ENCODE data around the gene NELFB. TPM values are rescaled to one million over a fixed set of nuclear protein-coding genes. Genes with fewer than 3 reads are reported as not detected.

The NELFB gene
- total RNA-seq, 4 donors from 2014 or later, result 45.0 to 54.2 (median 50.9) TPM

DNA sequence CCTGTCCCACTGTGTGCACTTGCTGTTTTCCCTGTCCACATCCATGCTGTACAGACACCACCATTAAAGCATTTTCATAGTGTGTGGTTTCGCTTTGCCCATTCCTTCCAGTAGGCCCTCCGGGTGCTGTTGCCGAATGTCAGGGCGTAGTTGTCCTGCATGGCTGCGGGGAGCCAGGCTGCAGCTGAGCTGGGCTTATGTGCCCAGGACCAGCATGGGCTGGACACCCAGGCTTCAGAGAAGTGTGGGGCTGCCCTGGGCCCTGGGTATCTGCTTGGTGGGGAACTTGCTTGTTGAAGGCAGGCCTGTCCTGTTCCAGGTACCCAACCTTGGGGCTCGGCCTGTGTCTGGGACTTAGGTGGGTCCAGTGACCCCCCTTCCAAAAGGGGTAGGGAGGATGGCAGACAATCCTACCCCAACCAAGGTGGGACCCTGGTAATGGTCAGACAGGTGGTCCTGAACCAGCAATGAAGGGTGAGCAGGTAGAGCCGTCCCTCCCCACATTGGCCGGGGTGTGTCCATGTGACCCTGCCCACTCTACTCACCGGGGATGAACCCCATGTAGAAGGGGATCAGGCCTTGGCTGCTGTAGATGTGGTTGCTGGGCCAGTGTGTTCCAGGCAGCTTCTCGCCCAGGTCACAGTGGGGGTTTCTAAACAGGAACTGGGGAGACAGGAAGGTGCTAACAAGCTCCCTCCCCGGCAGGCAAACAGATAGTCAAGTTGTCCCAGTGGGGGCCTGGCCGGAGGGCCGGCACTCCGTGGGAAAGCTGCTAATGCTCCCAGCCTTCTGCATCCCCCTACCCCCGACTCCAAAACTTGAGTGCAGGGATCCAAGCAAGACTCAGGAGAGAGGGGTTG is 11.3 kb upstream of the NELFB start:
- WGBS, result 60% methylated on average over 11 of the region's 15 CpGs
- TF ChIP-seq POLR2A (IDR thresholded peaks at IDR 0.05), result no peak
- TF ChIP-seq POLR2AphosphoS5 (IDR thresholded peaks at IDR 0.05), result no peak
- TF ChIP-seq, protein P1, sequence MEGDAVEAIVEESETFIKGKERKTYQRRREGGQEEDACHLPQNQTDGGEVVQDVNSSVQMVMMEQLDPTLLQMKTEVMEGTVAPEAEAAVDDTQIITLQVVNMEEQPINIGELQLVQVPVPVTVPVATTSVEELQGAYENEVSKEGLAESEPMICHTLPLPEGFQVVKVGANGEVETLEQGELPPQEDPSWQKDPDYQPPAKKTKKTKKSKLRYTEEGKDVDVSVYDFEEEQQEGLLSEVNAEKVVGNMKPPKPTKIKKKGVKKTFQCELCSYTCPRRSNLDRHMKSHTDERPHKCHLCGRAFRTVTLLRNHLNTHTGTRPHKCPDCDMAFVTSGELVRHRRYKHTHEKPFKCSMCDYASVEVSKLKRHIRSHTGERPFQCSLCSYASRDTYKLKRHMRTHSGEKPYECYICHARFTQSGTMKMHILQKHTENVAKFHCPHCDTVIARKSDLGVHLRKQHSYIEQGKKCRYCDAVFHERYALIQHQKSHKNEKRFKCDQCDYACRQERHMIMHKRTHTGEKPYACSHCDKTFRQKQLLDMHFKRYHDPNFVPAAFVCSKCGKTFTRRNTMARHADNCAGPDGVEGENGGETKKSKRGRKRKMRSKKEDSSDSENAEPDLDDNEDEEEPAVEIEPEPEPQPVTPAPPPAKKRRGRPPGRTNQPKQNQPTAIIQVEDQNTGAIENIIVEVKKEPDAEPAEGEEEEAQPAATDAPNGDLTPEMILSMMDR (IDR thresholded peaks at IDR 0.05), result no peak
- TF ChIP-seq EP300 (IDR thresholded peaks at IDR 0.05), result no peak
- DNase-seq (ENCODE audit: low spot score in 2 of 2), result no peak
- no peaks in the 10 kb centered on the region for H3K27me3 ChIP-seq
- no peak overlapping the region for H3K27ac ChIP-seq
- peaks cover 54% of the 10 kb centered on the region for H3K4me1 ChIP-seq
- no peak overlapping the region for H3K4me3 ChIP-seq
- no peaks in the 10 kb centered on the region for H3K9me3 ChIP-seq
- peaks cover 15% of the 10 kb centered on the region for H3K36me3 ChIP-seq

DNA sequence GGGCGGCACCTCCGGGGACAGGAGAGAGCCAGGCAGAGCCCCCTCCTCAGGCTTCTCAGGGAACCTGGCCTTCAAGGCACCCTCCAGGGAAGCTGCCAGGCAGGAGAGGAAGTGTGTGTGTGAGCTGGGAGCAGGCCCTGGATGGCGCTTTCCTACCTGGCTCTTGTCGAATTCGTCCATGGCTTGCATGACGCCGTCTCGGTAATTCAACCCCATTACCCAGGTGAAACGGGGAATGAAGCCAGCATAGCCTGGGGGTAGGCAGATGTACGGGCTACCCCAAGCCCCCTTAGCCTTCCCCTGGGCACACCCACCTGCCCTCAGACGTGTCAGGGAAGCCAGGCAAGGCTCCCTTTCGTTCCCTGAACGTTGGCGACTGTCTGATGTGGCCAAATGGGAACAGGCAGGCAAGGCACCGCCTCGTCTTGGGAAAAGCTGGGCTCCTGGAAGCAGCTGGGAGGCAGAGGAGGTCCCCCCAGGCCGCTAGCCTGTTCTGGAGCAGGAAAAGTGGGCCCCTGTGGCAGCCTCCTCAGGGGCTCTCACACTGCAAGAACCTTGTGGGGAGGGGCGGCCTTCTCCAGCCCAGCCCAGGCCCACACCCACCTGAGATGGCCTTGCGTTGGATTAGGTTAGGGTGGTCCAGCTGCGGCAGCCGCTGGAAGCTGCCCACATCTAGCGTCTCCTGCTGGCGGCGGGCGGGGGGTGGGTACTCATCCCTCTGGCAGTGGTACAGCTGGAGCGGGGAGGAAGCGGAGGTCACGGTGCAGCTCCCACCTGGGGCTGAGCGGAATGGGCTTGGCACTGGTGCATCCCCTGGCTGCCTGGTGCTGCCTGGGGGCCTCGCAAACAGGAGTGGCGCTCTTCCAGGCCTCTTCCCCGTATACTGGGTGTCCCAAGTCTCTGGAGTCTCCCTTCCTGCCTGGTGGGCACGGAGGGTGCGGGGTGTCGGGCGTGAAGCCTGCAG is 10.4 kb upstream of the NELFB start:
- no peaks in the 10 kb centered on the region for H3K9me3 ChIP-seq
- TF ChIP-seq EP300 (IDR thresholded peaks at IDR 0.05) (no peak), POLR2AphosphoS5 (IDR thresholded peaks at IDR 0.05) (no peak), POLR2A (IDR thresholded peaks at IDR 0.05) (no peak)
- TF ChIP-seq, protein P1 (IDR thresholded peaks at IDR 0.05), result no peak
- DNase-seq (ENCODE audit: low spot score in 2 of 2), result no peak
- H3K4me3 ChIP-seq, result no peak overlapping the region
- no peaks in the 10 kb centered on the region for H3K27me3 ChIP-seq
- peaks cover 45% of the 10 kb centered on the region for H3K4me1 ChIP-seq
- no peak overlapping the region for H3K27ac ChIP-seq
- peaks cover 15% of the 10 kb centered on the region for H3K36me3 ChIP-seq
- 29% methylated on average over 11 of the region's 36 CpGs for WGBS

DNA sequence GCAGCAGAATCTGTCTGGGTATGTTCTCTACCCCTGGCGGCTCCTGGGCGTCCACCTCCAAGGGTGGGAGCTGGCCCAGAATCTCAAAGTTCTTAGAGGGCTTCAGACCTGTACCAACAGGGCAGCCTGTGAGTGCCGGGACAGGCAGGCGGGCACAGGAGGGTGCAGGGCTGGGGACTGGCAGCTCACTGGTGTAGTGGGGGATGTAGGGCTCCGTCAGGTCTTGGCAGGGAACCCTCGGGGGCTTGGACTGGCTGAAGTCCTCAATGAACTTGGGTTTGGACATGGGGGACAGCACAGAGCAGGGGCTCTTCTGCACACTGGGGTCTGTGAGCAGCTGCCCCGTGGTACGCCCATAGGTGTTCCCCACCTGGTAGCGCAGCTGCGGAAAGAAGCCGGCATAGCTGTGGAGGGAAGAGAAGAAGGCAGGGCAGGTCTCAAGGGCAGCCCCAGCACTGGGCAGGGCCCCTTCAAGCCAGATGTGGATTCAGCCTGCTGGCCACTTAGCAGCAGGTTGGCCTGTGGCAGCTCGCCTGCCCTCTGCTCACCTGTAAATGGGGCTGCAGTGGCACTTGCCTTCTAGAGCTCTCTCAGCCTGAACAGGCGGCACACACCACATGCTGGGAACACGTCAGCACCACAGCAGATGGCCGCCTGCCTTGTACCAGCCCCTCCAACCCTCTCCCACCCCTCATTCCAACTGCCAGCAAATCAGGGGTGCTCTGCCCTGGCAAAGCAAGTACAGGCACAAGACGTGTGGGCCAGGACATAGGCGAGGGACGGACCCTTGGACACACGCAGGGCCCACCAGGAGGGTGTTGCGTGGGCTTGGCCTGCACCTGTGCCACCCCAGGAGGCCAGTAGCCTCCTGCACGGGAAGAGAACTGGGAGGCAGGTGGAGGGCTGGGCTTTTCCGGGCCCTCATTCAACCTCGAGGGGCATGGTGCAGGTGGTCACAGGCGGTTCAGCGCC is 9.4 kb upstream of the NELFB start:
- TF ChIP-seq POLR2A (IDR thresholded peaks at IDR 0.05), result no peak
- no peak for TF ChIP-seq EP300 (IDR thresholded peaks at IDR 0.05)
- TF ChIP-seq POLR2AphosphoS5 (IDR thresholded peaks at IDR 0.05), result no peak
- TF ChIP-seq, protein P1 (IDR thresholded peaks at IDR 0.05), result no peak
- no peak overlapping the region for H3K27ac ChIP-seq
- 81% methylated on average over 11 of the region's 25 CpGs for WGBS
- H3K4me1 ChIP-seq, result peaks cover 40% of the 10 kb centered on the region
- no peak for DNase-seq (ENCODE audit: low spot score in 2 of 2)
- H3K27me3 ChIP-seq, result no peaks in the 10 kb centered on the region
- H3K4me3 ChIP-seq, result no peak overlapping the region
- peaks cover 15% of the 10 kb centered on the region for H3K36me3 ChIP-seq
- no peaks in the 10 kb centered on the region for H3K9me3 ChIP-seq

DNA sequence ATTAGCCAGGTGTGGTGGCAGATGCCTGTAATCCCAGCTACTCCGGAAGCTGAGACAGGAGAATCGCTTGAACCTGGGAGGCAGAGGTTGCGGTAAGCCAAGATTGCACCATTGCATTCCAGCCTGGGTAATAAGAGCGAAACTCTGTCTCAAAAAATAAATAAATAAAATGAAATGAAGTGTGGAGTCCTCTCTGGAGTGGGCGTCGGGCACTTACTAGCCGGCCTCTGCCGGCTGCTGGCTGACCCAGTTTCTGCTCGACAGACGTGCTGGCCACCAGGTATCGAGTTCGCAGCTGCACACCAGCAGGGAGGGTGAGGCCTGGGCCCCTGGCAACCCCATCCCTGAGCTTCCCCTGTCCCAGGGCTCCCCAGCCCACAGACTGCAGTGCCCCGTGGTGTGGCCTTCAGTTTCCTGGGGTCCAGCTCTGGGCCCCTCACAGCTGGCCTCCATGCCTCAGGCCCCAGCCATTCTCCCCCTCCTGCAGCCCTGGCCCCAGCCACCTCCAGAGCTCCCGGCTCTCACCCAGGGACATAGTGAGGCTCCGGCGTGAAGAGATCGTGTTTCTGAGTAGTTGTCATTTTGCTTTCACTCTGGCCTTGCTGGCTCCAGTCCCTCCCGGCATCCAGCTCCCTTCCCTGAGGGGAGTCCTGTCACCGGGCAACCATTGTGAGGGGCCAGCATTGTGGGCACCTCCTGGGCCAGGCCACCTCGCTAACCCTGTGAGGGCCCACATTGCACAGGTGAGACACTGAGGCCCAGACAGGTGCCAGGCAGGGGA is 7.8 kb upstream of the NELFB start:
- H3K27me3 ChIP-seq, result no peaks in the 10 kb centered on the region
- peaks cover 10% of the 10 kb centered on the region for H3K36me3 ChIP-seq
- WGBS, result 88% methylated on average over 17 of the region's 20 CpGs
- DNase-seq (ENCODE audit: low spot score in 2 of 2), result no peak
- TF ChIP-seq, protein P1 (IDR thresholded peaks at IDR 0.05), result no peak
- TF ChIP-seq POLR2AphosphoS5 (IDR thresholded peaks at IDR 0.05) (no peak), POLR2A (IDR thresholded peaks at IDR 0.05) (no peak), EP300 (IDR thresholded peaks at IDR 0.05) (no peak)
- no peak overlapping the region for H3K27ac ChIP-seq
- no peak overlapping the region for H3K4me3 ChIP-seq
- H3K9me3 ChIP-seq, result no peaks in the 10 kb centered on the region
- H3K4me1 ChIP-seq, result peaks cover 34% of the 10 kb centered on the region

Measured in suprapubic skin (tissue), 4 donors.